Prostate gland (tissue), 2 donors: ENCODE data around the gene NAALADL1. TPM values are rescaled to one million over a fixed set of nuclear protein-coding genes. Genes with fewer than 3 reads are reported as not detected.

Experiments
- DNase-seq: peaks from one replicate; pipeline ENCODE4 v3.0.0-alpha.2; 2019; ENCODE audit warnings: low spot score
- H3K27ac ChIP-seq, 2 donors: fragments of 200-600 bp; sonication (generic); 2 replicates each; pipeline ENCODE4 v1.5.1; 2017 to 2019
- H3K27me3 ChIP-seq: fragments of 200-600 bp; sonication (generic); replicated peaks from 2 replicates; pipeline ENCODE4 v1.5.1; 2019; ENCODE audit not compliant: insufficient read depth
- H3K36me3 ChIP-seq, 2 donors: fragments of 200-600 bp; sonication (generic); 1 replicate in 1 of 2; 2 replicates in 1 of 2; pipeline versions ENCODE4 v1.5.1 to v1.8.1; 2017 to 2019
- H3K4me1 ChIP-seq: fragments of 200-600 bp; sonication (generic); replicated peaks from 2 replicates; pipeline ENCODE4 v1.5.1; 2019
- H3K4me3 ChIP-seq, 2 donors: fragments of 200-600 bp; sonication (generic); 2 replicates each; pipeline ENCODE4 v1.5.1; 2017 to 2019
- H3K9me3 ChIP-seq: fragments of 200-600 bp; sonication (generic); 2 replicates; pipeline ENCODE4 v1.5.1; 2017
- CTCF ChIP-seq, 4 experiments: fragments of 200-600 bp in 2 of 4; fragments of 450-650 bp in 2 of 4; sonication (generic) in 2 of 4; IDR thresholded peaks; 1 replicate in 3 of 4; 2 replicates in 1 of 4; pipeline ENCODE4 v1.5.1; 2016 to 2019; ENCODE audit warnings: antibody characterized with exemption in 4 of 4, mild to moderate bottlenecking in 2 of 4, moderate library complexity in 2 of 4
- POLR2A ChIP-seq: fragments of 450-650 bp; IDR thresholded peaks from one replicate; pipeline ENCODE4 v1.6.1; 2016; ENCODE audit warnings: antibody characterized with exemption, mild to moderate bottlenecking
- POLR2AphosphoS5 ChIP-seq: sonication (generic); formaldehyde crosslinking; IDR thresholded peaks from one replicate; pipeline ENCODE4 v1.6.1; 2017; ENCODE audit warnings: antibody characterized with exemption
- WGBS: methylation state at CpG from one replicate; pipeline ENCODE4 v1.1.5; 2018; 5-methylcytosine and 5-hydroxymethylcytosine counted together
- intact Hi-C: fragments of 100-400 bp; cut with DNase I; formaldehyde crosslinking; loops from one replicate; pipeline ENCODE4 v1.14.2; 2022
- total RNA-seq, 2 donors: library from RNA; depleted of rRNA; stranded (reverse); fragments of >200 nt; gene quantifications; one replicate each; pipeline ENCODE4 v1.1.0, GENCODE V29; 2016

The NAALADL1 gene
- total RNA-seq, 2 donors from 2014 or later, result 8.5 to 15.6 TPM

- Histone ChIP-seq H3K27me3 (no peaks in the 10 kb centered on the region), H3K9me3 (no peaks in the 10 kb centered on the region), H3K36me3 (no peaks in the 10 kb centered on the region), H3K27ac (no peak overlapping the region), H3K4me1 (no peaks in the 10 kb centered on the region), H3K4me3 (no peak overlapping the region)
- no peak for TF ChIP-seq CTCF (IDR thresholded peaks at IDR 0.05)
- no peak for DNase-seq
- intact Hi-C loops, result no loop called here
- WGBS, result 76% methylated on average over 4 of the region's 4 CpGs
Observed at GRCh38 chr11:65066805-65067291, 8.5 kb upstream of the NAALADL1 start.

- TF ChIP-seq POLR2AphosphoS5 (no peak), POLR2A (no peak), CTCF (IDR thresholded peaks at IDR 0.05) (no peak)
- 67% methylated on average over 11 of the region's 11 CpGs for whole genome bisulfite sequencing
- H3K9me3 ChIP-seq, result no peaks in the 10 kb centered on the region
Observed at GRCh38 chr11:65066315-65066714, 8.0 kb upstream of the NAALADL1 start.

GRCh38 chr11:65065851-65066250, 7.5 kb upstream of the NAALADL1 start:
- Histone ChIP-seq H3K27me3 (no peaks in the 10 kb centered on the region), H3K36me3 (no peaks in the 10 kb centered on the region), H3K4me3 (no peak overlapping the region), H3K27ac (no peak overlapping the region), H3K9me3 (no peaks in the 10 kb centered on the region), H3K4me1 (no peaks in the 10 kb centered on the region)
- TF ChIP-seq POLR2A (no peak), POLR2AphosphoS5 (no peak), CTCF (IDR thresholded peaks at IDR 0.05) (no peak)
- DNase-seq, result no peak
- 84% methylated on average over 7 of the region's 7 CpGs for WGBS
- intact Hi-C loops, result no loop called here

More at GRCh38 chr11:65066315-65066714, 8.0 kb upstream of the NAALADL1 start:
- DNase-seq, result no peak
- Histone ChIP-seq H3K27me3 (no peaks in the 10 kb centered on the region), H3K4me1 (no peaks in the 10 kb centered on the region), H3K27ac (no peak overlapping the region), H3K4me3 (no peak overlapping the region), H3K36me3 (no peaks in the 10 kb centered on the region)
- intact Hi-C loops, result no loop called here

GRCh38 chr11:65064847-65065240, 6.5 kb upstream of the NAALADL1 start:
- no peaks in the 10 kb centered on the region for H3K4me1 ChIP-seq
- TF ChIP-seq CTCF (IDR thresholded peaks at IDR 0.05) (no peak), POLR2A (no peak), POLR2AphosphoS5 (no peak)
- no peaks in the 10 kb centered on the region for H3K9me3 ChIP-seq
- intact Hi-C loops, result no loop called here
- WGBS, result 84% methylated on average over 4 of the region's 4 CpGs
- H3K27ac ChIP-seq, result no peak overlapping the region
- H3K27me3 ChIP-seq, result no peaks in the 10 kb centered on the region
- H3K4me3 ChIP-seq, result no peak overlapping the region
- H3K36me3 ChIP-seq, result no peaks in the 10 kb centered on the region
- DNase-seq, result no peak

- intact Hi-C loops, result no loop called here
- Histone ChIP-seq H3K36me3 (no peaks in the 10 kb centered on the region), H3K4me1 (no peaks in the 10 kb centered on the region), H3K4me3 (no peak overlapping the region), H3K27me3 (no peaks in the 10 kb centered on the region), H3K9me3 (no peaks in the 10 kb centered on the region), H3K27ac (no peak overlapping the region)
- WGBS, result 65% methylated on average over 3 of the region's 3 CpGs
- TF ChIP-seq POLR2A (no peak), CTCF (IDR thresholded peaks at IDR 0.05) (no peak), POLR2AphosphoS5 (no peak)
- no peak for DNase-seq
Observed at GRCh38 chr11:65063532-65063931, 5.2 kb upstream of the NAALADL1 start.
